Superior temporal gyrus (tissue), 1 donor: Measurements from ENCODE around the gene GLOD4.

Experiments
- DNase-seq: peaks from one replicate; pipeline ENCODE4 v3.0.0-alpha.2; 2016; ENCODE audit errors: extremely low spot score

GLOD4 gene

DNA sequence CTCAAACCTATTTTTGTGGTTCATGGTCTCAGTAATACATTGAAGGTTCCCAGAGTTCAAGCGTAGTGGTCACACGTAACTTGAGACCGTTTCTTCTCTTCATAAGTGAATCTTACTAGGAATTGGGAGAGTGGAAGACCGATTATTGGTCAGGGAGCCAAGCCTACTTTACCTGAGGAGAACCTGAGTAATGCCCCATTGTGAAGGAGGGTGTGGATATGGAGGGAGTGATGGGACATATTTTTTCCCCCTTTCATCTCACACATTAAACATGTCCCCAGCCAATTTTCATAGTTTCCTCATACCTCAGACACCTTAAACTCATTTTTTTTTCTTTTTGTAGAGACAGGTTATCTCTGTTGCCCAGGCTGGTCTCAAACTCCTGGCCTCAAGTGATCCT lies 38.9 kb downstream of the GLOD4 start:
- no peak for DNase-seq

DNA sequence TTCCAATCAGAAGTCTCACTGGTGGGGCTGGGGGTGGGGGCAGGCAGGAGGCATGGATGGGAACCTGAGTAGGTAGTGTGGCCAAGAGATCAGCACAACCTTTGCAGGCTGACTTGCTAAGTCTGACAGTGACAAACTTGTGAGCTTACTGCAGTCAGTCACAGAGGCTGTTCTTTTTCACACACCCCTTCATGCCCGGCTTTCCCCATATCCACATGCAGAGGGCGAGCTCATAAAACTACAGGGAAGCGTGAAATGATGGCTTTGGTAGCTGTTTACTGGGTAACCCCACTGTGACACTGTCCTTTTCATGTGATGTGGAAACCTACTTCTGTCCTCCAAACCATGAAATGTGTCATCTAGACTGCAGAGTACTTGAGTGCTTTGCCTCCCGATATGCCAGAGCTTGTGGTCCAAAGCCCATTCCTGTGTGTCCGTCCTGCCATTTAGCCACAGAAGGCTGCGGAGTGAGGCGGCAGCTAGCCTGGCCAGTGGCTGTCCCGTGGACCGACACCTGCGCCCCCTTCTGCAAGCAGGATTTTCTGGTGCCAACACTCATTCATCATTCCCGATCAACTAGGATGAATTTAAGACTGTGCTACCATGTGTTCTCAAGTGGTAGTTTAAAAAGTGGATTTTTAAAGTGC lies 39.8 kb downstream of the GLOD4 start:
- no peak for DNase-seq

DNA sequence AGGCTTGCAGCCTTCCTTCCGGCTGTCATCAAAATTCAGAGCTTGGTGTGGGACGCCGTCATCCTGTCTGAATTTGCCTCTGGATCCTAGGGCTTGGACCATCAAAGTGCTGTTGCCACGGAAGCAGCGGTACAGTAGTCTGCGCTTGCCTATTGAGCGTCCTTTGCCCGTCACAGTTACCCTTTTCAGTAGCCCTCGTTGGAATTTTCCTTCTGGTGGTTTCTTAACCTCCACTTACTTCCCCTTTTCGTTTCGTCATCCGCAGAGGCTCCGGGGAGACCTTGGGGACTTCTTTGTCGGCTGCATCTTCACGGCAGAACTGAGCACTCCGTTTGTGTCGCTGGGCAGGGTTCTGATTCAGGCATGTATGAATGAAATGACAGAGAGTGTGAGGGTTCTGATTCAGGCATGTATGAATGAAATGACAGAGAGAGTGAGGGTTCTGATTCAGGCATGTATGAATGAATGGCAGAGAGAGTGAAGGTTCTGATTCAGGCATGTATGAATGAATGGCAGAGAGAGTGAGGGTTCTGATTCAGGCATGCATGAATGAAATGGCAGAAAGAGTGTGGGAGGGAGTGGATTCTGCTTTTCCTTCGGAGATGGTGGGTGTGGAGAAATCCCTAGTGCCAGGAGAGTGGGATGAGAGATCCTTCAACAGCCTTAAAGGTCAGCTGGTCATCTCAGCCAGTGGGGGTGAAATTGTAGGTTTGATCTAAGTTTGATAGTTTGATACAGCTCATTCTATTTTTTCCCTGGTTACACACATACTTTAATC lies 41.7 kb downstream of the GLOD4 start:
- no peak for DNase-seq

DNA sequence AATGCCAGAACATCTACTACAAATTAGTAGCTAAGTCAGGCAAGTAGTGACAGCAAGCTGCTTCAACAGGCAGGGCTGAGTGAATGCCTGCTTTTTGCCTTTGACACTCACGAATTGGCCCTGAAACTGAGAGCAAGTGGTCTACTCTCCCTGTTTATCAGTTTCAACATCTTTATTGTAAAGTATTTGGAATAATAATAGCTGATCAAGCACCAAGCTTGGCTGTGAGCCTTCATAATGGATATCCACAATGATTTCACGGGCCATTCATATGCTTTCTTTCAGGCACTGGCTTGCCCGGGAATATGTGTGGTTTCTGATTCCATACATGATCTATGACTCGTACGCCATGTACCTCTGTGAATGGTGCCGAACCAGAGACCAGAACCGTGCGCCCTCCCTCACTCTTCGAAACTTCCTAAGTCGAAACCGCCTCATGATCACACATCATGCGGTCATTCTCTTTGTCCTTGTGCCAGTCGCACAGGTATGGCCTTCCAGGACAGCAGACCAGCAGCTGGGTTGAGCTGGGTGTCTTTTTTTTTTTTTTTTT lies 44.4 kb downstream of the GLOD4 start:
- DNase-seq = no peak

DNA sequence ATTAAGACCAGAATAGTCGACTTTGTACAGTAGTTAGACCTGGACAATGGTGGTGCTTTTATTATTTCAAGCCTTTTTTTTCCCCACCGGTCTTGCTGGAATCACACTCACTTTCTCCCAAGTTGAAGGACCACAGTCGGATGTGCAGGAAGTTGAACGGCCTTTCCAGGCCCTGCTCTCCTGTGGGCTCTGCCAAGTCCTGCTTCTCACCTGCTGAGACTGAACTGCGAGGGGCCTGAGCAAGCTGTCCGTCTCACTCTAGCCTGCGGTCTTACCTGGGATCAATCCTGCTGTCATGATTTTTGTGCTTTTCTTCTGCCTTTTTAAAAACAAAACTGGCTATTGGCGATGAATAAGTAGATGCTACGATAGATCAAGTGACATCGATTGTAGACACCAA lies 48.3 kb downstream of the GLOD4 start:
- DNase-seq = no peak

DNA sequence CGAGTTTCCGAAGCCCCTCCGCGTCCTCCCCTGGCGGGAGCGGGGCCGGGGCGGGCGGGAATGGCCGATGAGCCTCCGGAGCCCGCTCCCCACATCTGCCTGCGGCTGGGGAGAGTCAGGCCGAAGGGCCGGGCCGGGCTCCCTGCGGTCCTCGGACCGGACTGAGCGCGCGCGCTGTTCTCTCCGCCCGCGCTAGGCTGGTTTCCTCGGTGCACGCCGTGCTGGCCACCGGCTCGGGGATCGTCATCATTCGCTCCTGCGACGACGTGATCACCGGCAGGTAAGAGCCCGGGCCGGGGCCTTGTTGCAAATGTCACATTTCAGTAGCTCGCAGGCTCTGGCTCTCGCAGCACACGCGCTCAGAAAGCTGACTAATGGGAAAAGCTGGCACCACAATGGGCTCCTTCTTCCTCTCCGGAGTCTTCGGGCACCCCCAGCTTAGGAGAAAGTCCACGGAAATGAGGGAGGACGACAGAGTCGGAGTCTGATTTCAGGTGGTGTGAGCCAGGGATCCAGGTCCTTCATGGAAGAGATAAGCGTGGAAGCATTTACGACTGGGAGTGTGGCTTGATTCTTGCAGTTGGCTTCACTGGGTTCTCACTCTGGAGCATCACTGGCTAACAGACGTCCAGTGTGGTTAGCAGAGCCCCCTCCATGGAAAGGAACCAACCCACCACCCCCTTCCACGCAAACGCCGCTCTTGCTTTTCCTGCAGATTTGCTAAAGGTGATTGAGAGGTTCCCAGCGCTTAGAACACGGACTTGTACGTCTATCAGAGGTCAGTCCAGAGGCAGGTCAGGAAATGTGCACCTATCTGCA lies 49.0 kb downstream of the GLOD4 start:
- peak; percentile 33 for DNase-seq

DNA sequence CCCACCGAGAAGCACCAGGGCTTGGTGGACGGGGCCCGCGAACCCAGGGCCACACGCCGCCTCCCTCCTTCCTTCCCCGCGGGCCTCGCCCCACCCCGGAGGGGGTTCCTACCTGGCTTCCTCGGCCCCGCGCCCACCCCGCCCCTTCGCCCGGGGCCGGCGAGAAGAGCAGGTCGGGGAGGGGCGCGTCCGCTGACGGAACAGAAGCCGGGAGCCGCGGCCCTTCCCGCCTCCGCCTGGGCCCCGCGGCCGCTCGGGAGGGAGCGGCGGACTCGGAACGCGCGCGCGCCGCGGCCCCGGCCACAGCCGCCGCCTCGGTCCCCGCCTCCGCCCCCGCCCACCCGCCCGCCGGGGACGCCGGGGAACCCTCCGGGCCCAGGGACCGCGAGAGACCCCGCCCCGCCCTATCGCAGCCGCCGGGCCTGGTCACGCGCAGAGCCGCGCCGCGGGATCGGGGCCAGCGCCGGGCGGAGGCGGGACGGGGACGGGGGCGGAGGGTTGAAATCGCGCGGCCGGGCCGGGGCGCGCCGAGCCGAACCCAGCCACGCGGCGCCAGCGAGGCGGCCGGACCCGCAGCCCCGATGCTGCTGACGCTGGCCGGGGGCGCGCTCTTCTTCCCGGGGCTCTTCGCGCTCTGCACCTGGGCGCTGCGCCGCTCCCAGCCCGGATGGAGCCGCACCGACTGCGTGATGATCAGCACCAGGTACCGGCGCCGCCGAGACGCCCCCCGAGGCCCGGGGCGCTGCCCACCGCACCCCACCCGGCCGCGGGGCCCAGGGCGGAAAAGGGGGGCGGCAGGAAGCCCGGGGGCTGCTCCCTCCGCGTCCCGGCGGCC lies 49.8 kb downstream of the GLOD4 start, which contains the start of gene TLCD3A:
Gene TLCD3A (plus strand): TSS at position 530 of the 835 bp plus-strand sequence. CDS start 52 bp downstream, at position 582.
- no peak for DNase-seq

DNA sequence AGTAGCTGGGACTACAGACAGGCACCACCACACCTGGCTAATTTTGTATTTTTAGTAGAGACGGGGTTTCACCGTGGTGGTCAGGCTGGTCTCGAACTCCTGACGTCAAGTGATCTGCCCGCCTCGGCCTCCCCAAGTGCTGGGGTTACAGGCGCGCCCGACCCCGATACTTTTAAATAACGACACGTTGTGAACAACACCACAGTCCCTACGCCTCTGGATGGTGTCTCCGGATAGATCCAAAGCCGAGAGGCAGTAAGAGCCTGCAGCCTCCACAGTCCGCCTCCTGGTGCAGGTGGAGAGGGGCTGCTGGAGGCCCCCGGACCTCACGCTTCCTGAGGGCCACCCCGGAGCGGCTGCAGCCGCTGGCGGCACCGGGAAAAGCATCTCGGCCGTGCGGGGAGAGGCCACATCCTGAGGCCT lies 50.4 kb downstream of the GLOD4 start:
- no peak for DNase-seq

DNA sequence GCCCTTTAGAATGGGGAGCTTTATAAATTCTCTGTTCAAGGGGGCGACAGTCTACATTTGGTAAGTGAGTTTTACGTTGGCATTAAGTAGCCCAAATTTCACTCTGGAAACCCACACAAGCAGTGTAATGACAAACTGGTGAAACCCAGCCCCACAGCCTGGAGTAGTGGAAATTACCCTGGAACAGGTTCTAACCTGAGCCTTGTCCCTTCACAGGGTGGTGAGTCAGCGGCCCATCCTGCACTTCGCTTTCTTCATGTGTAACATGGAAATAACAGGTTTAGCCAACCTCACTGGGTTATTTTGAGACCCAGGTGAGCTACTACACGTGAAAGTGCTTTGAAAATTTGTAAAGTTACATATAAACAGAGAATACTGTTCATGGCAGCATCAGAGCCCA lies 53.2 kb downstream of the GLOD4 start:
- no peak for DNase-seq

DNA sequence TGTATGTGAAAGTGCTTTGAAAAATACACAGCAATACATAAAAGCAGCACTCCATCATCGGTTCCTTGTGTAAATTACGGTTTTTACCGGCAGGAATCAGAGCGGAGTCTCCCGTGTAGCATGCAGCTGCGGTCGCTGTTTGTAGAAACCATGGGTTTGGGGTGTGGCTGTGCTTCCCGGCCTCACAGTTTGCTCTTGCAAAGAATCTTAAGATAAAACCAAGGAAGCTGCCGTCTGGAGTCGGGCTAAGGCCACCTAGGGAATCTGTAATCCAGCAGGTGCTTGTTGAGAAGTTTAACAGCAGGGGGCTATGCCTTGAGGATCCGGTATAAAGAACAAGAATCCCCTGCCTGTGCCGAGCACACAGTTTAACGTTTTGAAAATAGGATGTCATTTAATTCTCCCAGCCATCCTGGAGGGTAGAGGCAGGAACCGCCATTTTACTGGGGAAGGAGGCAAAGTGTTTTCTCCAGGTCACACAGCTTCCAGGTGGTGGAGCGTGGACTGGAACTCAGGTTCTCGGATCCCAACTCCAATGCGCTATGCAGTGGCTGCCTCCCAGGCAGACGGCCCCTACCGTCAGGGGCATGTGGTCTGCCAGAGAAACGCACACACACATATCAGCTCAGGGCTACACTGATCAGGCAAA lies 55.7 kb downstream of the GLOD4 start:
- no peak for DNase-seq

DNA sequence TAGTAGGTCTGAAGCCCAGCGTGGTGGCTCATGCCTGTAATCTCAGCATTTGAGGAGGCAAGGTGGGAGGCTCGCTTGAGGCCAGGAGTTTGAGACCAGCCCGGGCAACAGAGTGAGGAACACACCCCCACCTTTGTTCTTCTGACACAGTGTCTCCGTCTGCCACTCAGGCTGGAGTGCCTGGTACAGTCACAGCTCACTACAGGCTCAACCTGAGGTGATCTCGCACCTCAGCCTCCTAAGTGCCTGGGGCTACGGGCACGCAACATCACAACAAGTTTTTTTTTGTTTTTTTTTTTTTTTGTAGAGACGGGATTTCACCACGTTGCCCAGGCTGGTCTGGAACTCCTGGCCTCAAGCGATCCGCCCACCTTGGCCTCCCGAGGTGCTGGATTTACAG lies 56.3 kb downstream of the GLOD4 start:
- DNase-seq = no peak

DNA sequence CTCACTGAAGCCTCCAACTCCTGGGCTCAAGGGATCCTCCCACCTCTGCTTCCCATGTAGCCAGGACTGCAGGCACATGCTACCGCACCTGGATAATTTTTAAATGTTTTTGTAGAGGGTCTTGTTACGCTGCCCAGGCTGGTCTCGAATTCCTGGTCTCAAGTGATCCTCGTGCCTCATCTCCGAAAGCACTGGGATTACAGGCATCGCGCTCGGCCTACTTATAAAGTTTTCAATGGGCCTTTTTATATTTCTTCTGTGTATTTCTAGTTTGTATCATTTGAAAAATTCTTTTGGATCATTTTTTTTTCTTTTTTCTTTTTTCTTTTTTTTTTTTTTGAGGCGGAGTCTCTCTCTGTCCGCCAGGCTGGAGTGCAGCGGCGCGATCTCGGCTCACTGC lies 57.0 kb downstream of the GLOD4 start:
- no peak for DNase-seq

DNA sequence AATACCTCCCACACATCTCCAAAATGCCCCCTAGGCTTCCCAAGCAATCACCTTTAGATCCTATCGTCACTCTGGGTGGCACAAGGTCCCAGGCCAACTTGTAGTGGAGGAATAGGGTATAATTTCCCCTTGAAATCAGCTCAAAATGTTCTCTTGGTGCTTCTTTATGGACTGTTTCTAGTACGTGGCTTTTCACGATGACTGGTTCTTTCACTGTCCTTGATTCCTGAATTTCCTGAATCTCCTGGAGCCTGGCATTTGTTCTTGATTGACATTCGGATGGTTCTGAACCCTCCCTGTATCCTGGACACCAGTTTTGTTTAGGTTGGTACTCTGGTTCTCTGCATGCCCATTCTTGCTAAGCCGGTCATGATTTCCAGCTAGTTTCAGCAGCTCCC lies 60.5 kb downstream of the GLOD4 start:
- no peak for DNase-seq

DNA sequence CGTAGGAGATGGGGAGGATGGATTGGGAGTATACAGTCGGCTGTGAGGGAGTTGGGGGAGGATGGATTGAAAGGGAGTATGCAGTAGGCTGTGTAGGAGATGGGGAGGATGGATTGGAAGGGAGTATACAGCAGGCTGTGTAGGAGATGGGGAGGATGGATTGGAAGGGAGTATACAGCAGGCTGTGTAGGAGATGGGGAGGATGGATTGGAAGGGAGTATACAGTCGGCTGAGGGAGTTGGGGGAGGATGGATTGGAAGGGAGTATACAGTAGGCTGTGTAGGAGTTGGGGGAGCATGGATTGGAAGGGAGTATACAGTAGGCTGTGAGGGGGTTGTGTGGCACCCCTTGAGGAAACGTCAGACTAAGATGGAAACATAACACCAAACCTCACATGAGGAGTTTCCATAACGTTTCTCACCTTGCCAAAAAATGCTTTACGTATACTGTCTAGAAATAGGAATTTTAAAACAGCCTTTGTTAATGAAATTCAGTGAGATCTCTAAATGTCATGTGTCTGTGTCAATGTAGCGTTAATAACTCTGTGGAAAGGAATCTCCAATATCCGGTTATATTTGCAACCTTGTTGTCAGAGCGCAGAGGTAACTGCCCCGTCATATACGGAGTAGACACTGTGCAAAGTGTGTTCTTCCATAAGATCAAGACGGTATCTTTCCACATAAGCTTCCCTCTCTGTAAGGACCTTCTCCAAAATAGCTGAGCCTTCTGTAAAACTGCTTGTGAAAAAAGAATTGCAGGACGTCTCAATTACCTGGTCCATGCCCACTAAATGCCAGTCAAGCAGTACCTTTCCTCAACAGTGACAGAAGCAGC lies 61.2 kb downstream of the GLOD4 start:
- no peak for DNase-seq

DNA sequence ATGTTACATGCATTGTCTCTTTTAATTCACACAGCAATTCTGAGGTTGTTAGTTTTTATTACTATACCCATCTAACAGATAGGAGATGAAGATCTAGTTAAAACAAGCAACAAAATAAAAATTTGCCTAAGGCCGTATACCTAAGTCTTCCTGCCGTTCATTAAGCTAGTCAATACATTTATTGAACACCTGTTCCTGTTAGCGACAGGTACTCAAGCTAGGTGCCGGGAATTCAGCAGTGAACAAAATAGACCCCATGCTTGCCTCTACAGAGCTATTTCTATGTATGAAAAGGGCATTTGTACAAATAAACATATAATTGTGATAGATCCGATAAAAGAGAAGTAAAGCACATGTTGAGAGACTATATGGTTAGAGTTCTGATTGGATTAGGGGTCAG lies 64.0 kb downstream of the GLOD4 start:
- no peak for DNase-seq
